ENCODE results near the gene SRP9.

The SRP9 gene

DNA sequence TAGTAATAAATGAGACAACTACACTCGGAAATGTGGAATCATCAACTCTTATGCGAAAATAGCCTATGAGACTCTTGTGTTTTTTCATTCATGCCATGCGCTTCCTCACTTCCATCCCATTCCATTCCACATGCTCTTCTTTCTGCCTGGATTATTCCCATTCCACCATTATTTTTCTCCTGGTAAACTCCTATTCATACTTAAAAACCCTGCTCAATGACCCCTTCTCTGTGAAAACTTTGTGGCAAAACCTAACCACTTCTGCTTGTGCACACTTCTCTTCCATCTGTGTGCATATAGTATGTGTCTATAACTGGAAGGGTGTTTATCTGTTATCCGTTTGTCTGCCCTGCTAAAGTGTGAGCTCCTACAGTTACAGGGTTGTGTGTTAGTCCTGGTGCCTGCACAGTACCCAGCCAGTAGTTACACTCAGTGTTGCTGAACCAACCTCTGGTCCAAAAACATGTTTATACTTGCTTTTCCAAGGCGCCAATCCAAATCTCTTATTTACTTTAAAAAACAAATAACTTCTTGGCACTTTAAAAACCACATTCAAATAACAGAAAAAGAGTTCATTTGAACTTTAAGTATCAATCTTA is 43.0 kb downstream of the SRP9 start:
- DNase-seq (ENCODE audit: extremely low read depth, low read depth) = no peak
- TF ChIP-seq, protein P1, sequence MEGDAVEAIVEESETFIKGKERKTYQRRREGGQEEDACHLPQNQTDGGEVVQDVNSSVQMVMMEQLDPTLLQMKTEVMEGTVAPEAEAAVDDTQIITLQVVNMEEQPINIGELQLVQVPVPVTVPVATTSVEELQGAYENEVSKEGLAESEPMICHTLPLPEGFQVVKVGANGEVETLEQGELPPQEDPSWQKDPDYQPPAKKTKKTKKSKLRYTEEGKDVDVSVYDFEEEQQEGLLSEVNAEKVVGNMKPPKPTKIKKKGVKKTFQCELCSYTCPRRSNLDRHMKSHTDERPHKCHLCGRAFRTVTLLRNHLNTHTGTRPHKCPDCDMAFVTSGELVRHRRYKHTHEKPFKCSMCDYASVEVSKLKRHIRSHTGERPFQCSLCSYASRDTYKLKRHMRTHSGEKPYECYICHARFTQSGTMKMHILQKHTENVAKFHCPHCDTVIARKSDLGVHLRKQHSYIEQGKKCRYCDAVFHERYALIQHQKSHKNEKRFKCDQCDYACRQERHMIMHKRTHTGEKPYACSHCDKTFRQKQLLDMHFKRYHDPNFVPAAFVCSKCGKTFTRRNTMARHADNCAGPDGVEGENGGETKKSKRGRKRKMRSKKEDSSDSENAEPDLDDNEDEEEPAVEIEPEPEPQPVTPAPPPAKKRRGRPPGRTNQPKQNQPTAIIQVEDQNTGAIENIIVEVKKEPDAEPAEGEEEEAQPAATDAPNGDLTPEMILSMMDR (IDR thresholded peaks at IDR 0.05; ENCODE audit: low read depth, low read length) = no peak

DNA sequence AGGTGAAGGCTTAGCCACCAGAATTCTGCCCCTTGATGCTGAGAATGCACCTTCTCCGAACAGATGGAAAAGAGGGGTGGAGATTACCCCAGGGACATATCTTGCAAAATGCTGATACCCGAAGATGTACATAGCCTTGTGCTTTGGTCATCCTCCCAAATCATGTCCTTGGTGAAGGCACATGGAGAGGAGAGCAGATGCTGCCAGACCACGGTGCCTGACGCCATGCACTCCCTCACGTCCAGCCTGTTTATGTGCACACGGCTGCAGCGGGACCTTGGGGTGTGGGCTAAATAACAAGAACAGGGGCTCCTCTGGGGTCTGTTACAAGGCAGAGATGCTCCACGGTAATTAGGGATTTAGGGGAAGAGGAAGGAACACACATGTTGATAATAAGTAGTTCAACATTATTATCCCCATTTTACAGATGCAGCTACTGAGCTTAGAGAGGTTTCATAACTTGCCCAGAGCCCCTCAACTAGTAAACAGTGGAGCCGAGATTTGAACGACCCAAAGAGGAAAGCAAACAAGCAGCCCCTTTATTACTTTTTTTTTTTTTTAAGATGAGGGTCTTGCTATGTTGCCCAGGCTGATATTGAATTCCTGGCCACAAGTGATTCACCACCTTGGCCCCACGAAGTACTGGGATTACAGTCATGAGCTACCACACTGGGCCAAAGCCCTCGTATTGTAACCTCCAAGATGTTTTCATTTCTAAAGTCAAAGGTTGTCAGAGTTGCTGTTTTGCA is 45.2 kb downstream of the SRP9 start:
- TF ChIP-seq, protein P1 (IDR thresholded peaks at IDR 0.05; ENCODE audit: low read depth, low read length) = no peak
- DNase-seq (ENCODE audit: extremely low read depth, low read depth) = no peak

DNA sequence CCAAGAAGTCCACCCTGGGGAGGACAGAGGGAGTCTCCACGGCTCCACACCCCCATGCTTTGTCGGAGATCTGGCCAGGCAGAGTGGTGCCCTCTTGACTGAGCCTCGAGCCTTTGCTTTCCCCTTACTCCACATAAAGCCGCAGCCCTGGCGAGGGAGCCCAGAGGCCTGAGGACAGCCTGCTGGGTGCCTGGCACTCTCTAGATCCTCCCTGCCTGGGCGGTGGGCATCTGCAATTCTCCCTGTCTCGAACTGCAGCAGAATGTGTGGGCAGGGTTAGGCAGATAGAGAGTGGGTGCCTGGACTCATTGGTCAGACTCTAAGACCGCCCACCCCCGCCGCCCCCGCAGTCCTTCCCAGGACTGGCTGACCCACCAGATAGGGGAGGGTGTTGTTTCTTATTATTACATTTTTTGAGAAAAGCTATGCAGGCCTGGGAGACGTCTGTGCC is 46.2 kb downstream of the SRP9 start:
- TF ChIP-seq, protein P1 (IDR thresholded peaks at IDR 0.05; ENCODE audit: low read depth, low read length) = no peak
- no peak for DNase-seq (ENCODE audit: extremely low read depth, low read depth)

DNA sequence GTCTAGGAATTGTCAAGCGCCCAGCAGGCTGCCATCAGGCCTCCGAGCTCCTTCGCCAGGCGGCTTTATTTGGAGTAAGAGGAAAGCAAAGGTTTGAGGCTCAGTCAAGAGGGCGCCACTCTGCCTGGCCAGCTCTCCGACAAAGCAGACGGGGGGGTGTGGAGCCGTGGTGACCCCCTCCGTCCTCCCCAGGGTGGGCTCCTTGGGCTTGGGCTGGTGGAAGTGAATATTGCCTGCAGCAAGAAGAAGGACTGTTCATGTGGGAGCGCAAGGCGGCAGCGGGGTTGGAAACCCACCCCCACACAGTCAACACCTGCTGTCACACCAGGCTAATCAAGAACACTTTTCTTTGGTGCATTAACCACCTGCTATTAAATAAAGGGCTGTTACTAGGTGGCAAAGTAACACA is 46.9 kb downstream of the SRP9 start:
- TF ChIP-seq, protein P1 (IDR thresholded peaks at IDR 0.05; ENCODE audit: low read depth, low read length) = no peak
- DNase-seq (ENCODE audit: extremely low read depth, low read depth) = no peak

DNA sequence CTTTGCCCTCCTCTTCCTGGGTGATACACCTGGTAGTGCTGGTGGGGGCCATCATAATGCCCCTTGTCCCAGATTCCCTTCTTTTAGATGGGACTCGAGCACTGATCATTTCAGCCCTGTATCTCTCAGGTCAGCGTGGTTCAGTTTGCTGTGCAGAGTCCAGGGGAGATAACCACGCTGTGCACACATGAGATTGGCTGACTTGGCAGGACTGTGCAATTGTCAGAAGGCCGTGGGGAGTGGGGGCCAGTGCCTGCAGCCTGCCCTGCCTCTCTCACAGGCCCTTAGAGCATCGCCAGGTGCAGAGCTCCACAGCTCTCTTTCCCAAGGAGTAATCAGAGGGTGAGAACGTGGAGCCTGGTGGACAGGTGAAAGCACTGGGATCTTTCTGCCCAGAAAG is 47.5 kb downstream of the SRP9 start:
- DNase-seq (ENCODE audit: extremely low read depth, low read depth) = no peak
- TF ChIP-seq, protein P1 (IDR thresholded peaks at IDR 0.05; ENCODE audit: low read depth, low read length) = no peak

DNA sequence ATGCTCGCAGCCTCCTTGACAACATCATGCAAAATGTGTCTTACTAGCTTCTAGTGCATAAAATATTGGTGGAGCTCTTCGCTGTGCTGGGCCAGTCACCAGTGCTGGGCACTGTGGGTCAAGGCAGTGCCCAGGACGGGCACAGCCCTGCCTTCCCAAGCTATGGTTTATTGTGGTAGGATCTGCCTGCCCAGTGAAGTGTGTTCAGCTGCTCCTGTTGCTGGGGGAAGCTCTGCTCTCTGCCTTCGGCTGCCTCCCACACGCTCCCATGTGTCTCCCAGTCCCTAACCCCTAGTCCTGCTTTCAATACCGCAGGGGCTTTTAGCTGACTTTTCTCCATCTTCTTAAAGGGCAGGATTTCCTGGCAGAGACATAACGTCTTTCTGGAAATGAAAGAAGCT is 48.0 kb downstream of the SRP9 start:
- TF ChIP-seq, protein P1 (IDR thresholded peaks at IDR 0.05; ENCODE audit: low read depth, low read length) = no peak
- no peak for DNase-seq (ENCODE audit: extremely low read depth, low read depth)

DNA sequence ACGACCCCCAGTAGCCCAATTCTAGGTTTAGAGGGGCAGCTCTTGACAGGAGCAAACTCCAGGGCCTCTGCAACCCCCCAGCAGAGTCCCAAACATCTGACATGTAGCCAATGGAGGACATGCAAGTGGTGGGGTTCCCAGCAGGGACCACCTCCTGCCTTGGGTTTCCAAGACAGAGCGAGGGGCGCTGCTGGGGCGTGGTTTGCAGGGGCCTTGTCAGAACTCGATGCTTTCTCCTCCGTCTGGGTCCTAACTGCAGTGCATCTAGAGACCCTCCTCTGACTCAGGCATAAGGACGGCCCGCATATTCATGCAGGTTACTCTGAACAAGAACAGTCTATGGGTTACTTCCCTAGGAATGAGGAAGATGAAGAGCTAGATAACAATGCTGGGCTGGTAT is 49.5 kb downstream of the SRP9 start:
- no peak for DNase-seq (ENCODE audit: extremely low read depth, low read depth)

More for the DNA sequence above, 49.5 kb downstream of the SRP9 start:
- TF ChIP-seq, protein P1 (IDR thresholded peaks at IDR 0.05; ENCODE audit: low read depth, low read length) = no peak
